Pons (tissue), 1 donor: ENCODE measurements around the gene NF1.

Experiments used
- DNase-seq: peaks from one replicate; pipeline ENCODE4 v3.0.0-alpha.2; 2016; ENCODE audit warnings: low spot score

Gene NF1

DNA sequence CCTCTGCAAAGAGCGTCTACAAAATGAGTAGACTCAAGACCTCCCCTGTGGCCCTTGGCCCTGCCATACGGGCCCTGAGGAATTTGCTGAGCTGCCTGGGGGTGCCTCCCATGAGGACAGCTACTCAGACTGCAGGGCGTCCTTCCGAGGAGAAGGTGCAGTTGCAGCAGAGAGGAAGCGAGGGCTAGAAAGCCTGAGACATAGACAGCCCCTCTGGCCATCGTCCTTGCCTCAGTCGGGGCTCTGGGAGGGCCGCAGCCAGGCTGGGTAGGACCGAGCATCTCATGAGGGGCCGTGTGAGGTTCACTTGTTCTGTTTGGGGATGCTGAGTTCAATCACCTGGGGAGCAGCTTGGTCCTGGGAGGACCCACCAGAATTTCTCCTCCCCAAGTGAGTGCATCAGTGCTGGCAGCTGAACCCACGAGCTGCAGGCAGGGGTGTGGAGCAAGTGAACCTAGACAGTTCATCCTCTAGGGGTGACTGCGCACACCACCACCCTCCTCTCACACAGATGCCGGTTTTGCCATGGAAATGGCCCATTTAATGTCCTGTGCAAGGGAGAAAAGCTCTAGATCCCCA lies 317.0 kb downstream of the NF1 start:
- no peak for DNase-seq

DNA sequence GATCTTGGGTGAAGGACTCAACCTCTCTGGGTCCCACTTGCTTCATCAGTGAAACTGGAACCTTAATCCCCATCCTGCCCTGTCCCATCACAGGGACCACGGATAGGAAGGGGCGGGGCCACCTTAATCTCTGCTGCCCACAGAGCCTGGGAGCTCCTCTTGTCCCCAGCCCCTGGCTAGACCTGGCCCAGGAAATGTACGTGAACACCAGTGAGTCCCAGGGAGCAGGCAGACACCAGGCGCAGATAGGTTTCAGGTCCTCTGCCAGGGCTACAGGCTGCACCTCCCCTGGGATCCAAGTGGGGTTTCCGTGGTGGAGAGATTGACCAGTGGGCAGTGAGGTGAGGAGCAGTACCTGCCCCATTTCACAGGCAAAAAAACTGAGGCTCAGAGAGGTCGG lies 317.7 kb downstream of the NF1 start:
- no peak for DNase-seq

DNA sequence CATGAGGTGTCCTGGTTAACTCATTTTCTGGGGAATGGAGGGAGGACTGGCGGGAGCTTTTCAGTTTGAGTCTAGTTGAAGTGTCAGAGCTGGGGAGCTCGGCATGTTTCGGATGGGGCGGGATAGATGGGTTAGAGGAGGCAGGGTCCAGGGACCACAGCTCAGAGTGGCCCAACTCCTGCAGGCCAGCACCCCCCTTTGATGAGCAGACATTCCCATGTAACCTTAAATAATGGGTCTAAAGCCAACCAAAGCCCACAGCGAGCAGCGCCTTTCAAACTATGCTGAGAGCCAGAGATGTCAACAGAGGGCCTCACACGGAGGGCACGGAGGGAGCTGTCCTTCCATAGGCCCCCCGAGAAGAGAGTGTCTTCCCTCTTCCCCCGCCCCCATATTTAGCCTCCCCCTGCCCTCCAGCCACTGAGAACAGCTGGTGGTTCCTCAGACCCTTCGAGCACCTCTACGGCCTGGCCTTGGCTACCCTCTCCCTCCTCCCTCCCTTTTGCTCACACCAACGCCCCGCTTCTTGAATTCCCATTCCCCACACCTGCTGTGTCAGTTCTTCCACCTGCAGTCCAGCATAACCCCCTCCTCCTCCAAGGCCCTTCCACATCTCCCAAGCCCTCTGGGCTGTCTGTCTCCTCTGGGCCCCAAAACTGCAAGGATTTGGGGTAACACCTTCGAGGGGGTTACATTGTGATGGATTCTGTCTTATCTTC lies 318.5 kb downstream of the NF1 start:
- no peak for DNase-seq

DNA sequence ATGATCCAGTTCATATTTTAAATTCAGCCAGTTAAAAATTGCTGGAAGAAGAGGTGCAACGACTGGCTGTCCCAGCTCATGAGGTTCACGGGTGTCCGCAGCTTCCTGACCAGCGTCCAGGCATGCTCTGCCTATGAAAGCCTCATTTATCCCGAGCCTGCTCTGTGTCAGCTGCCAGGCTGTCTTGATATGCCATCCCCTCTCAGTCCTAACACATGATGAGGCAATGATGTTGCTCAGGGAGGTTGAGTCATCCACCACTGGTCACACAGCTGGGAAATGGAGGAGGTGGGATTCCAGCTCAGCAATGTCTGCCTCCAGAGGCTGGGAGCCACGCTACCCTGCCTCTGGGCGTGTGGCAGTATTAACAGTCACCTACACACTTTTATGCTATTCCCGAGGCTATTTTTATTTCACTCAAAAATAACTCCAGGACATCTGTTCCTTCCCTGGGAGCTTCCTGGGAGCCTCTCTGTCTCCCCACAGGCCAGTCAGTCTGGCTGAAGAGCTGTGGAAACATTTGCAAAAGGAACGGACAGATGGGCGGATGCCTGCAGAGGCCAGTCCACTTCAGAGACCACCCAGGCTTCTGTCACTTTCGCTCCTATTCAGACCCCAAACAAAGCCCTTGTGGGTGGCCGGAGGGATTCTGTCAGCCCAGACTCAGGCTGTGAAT lies 319.2 kb downstream of the NF1 start:
- peak; percentile 94 for DNase-seq

DNA sequence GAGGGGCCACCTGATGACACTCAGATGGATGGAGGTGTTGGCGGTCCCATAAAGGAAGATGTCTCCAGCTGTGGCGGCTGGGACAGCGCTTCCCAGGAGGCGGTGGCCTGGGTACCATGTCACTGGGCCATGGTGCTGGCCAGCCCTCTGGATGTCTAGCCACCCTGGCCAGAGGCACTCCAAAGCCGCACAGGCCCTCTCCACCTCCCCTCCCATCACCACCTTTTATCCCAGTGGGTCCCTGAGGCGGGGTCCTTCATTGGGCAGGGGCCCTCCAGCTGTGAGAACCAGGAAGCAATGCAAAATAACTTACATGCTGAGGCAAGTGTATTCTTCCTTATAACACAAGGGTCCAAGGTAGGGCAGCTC lies 319.8 kb downstream of the NF1 start:
- no peak for DNase-seq

DNA sequence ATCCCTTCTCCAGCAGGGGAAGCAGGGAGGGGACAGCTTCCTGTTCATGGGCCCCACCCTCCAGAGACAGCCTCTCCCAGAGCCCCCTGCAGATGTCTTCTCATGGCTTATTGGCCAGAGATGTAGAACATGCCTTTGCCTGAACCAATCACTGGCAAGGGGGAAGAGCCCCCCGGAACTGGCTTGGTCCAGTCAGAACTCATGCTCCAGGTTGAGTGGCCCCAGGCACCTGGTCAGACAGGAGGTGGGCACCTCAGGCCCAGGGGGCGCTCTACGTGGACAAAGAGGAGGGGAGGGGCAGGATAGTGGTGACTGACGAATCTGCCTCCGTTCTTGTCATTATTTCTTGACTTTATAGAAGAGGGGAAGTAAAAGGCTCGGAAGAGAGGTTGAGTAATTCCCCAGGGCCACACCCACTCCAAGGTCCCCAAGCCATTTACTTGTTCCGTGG lies 320.3 kb downstream of the NF1 start:
- no peak for DNase-seq

DNA sequence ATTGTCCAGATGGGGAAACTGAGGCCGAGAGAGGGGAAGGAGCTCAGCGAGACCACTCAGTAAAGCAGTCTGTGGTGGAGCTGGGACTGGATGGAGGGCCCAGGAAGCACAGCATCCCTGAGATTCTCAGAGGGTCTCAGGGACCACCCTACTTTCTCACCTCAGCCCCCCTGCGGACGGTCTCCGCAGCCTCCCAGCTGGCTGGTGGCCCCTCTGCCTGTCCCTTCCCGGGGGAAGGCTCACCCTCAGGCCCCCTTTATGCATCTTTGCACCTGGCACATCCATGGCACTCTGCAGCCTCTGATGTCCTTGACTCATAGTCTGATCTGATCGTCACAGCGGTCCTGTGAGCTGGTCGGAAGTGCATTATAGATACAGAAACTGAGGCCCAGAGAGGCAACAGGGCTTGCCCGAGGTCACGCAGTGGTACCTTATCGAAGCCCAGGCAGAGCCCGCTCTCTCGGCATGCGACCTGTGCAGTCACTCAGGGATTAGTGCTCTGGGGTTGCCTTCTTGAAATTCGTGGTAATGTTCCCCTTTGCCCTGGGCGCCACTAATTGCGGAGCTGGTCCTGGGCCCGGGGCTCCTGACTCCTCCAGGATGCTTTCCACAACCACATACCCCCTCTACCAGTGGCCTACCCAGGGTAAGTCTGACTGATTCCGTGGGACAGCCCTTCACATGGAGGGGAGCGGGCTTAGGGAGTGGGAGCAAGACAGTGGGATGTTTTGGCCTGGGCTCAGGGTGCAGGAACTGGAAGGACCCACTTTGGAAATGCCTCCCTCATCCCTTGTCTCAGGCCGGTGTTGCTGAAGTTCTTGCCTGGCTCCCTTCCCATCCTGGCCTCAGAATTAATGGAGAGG lies 321.1 kb downstream of the NF1 start:
- no peak for DNase-seq

DNA sequence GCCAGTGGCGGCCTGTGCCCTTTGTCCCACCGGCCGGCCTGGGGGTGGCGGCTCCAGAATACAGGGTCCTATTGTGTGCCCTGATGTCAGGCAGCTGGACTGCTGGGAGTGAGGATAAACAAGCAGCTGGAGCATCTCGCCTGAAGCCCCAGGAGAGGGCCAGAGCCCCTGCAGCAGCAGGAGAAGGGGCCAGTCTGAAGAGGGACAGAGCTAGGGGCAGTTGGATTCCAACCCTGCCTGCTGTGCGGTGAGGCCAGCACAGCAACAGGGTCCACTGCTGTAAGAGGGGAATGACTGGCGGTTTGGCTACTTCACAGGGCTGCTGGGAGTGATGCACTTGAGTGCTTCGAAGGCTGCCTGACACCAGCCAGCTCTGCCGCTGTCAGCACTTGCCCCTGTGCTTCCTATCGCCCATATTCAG lies 321.7 kb downstream of the NF1 start:
- DNase-seq, result peak; percentile 98

DNA sequence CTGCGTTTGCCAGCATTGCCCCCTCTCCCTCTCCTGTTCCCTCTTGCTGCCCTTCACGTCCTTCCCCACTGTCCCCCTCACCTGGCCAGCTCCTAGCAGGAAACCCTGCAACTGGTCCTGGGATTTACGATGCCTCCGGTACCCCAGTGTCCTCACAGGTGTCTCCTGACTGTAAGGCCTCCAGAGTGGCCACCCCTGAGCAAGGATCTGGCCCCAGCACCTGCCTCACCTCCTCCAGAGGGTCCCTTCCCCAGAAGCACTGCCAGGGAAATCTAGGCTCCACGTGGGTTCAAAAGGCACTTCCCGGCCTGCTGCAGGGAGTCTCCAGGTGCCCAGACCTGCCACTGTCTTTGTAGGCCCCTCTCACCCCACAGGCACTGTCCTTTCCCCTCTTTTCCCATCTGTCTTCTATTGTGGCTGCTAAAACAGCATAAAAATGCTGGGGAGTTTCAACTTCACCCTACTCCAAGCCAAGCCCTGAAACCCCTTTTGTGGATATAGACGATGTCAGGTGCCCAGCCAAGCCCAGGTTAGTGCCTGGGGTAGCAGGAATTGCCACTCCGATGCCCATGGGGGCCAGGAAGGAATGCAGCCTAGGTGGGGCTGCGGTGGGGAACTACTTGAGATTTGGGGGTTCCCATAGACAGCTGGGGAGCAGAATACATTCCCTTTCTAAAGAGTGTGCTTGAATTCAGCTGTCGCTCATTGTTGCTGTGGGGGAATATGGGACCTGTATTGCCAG lies 322.4 kb downstream of the NF1 start:
- no peak for DNase-seq

DNA sequence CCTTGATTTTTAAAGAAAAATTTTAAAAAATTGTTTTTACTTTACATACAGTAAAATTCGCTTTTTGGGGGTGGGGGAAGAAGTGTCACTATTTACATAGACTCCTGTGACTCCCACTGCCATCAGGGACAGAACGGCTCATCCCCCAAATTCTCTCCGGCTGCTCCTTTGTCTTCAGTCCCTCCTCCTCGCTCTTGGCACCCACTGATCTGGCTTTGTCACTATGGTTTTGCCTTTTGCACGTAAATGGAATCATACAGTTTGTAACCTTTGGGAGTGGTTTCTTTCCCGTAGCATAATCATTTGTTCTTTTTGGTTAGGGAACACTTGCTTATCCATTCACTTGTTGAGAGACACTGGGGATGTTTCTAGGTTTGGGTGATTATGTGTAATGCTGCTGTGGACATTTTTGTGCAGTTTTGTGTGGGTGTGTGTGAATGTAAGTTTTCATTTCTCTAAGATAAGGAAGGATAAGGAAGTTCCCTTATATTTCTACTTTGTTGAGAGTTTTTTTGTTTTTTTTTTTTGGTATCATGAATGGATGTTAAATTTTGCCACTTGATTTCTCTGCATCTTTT lies 324.1 kb downstream of the NF1 start:
- peak; percentile 64 for DNase-seq

DNA sequence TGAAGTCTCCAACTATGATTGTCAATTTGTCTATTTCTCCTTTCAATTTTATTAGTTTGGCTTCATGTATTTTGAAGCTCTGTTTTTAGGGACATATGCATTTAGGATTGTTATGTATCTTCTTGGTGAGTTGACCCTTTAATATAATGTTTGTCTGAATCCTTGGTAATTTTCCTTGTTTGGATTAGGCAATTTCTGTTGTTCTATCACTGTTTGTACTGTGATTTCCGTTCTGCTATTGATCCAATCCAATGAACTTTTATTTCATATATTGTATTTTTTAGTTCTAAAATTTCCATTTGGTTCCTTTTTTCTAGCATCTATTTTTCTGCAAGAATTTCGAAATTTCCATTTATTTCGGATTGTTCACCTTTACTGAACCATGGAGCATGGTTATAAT lies 327.7 kb downstream of the NF1 start:
- DNase-seq, result no peak

DNA sequence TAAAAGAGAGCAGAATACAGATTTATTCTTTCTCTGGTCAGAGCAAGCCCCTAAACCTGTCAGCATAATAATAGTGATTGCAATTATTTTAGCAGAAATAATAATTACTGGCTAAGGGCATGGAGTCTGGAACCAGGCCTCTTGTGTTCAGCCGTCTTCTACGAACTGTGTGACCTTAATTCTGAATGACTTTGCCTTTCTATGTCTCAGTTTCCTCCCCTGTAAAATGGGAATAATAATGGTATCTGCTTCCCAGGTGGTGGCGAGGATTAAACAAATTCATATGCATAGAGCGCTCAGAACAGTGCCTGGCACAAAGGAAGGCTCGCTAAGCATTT lies 330.1 kb downstream of the NF1 start:
- no peak for DNase-seq

DNA sequence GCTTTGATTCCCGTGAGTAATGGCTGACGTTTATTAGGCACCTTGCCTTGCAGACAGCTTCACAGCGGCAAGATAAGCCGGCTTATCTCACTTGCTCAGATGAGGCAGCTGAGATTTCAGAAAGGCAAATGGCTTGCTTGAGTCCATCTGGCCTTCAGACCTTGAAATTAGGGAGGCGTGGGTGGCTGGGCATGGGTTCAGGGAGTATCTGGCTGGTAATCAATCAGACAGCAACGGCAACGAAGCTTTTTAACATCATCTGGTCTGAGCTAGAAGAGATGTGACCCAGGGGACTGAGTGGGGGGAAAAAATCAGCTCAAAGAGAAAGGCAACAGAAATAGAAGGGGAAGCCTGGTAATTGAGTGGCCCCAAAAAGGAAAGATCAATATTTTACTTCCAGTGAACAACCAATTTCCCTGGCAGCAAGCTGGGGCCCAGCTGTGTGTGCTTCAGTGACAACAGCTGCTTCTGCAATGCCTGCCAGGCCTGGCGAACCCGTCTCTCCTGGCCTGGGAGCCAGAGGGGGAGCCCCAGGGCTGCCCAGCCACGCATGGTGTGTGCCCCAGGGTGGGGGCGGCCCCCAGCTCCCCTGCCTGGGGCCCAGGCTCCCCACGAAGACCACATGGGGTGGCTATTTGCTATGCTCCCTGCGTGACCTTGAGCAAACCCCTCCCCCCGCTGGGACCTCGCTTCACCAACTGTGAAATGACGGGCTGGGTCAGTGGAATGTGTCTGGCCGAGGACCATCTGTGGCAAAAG lies 330.7 kb downstream of the NF1 start:
- DNase-seq, result peak; percentile 79
